SK-MEL-5 (cell line): ENCODE measurements around the gene TXN. TPM values are rescaled to one million over a fixed set of nuclear protein-coding genes. Genes with fewer than 3 reads are reported as not detected.

Source experiments
- DNase-seq: peaks from one replicate; pipeline ENCODE4 v3.0.0-alpha.2; 2016; ENCODE audit warnings: low read depth, low spot score
- in situ Hi-C: cut with HindIII; loops from 2 replicates; pipeline ENCODE4 v1.10.0; 2016; ENCODE audit warnings: low sequenced_read_pairs, high pct_unique_total_duplicates, low pct_unique_long_range_greater_than_20kb
- polyA plus RNA-seq, 2 experiments: library from polyadenylated mRNA; depleted of rRNA; stranded (reverse); fragments of >200 nt; gene quantifications; 2 replicates each; pipeline ENCODE4 v1.2.3, GENCODE V29; 2015
- total RNA-seq: library from RNA; depleted of rRNA; stranded (reverse); fragments of >200 nt; shearing (Covaris generic); gene quantifications from 2 replicates; pipeline ENCODE4 v1.2.3, GENCODE V29; 2014; rRNA removed

The TXN gene
- 421 and 448 TPM in 2 replicates for total RNA-seq
- 252 and 326 TPM in 2 replicates for polyA plus RNA-seq (2015; cell fraction: cytosol; rRNA removed)
- 81.2 and 84.0 TPM in 2 replicates for polyA plus RNA-seq (2015; cell fraction: nucleus; rRNA removed)

DNA sequence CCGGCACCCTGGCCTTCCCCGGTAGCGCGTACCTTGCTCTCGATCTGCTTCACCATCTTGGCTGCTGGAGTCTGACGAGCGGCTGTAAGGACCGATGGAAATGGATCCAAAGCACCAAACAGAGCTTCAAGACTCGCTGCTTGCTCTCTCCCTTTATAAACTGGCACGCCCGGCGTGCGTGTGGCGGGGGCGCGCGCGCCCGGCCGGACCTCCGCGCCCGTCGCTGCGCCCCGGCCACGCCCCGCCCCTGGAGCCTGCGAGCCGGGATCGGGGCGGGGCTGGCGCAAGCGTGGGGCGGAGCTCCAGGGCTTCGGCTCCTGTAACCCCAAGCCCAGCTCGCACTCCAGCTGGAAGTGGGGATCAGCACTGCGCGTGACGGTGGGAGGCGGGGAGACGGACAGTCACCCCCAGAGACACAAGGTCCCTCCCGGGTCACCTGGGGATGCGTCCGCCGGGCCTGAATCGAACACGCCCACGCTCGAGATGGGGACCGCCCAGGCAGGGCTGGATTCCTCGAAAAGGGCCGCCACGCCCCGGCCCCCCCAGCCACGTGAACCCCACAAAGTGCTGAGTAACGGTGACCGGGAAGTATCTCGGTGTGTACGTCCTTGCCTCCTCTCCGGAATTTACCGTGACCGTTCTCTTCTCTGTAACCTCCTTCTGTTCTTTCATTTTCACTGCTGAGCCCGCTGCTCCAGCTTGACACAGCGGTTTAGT is at the start of gene TXN:
TSS of gene TXN (minus strand) at position 128 of the 717 bp plus-strand sequence. CDS start at position 56, 72 bp downstream.
- in situ Hi-C loops, result no loop called here

DNA sequence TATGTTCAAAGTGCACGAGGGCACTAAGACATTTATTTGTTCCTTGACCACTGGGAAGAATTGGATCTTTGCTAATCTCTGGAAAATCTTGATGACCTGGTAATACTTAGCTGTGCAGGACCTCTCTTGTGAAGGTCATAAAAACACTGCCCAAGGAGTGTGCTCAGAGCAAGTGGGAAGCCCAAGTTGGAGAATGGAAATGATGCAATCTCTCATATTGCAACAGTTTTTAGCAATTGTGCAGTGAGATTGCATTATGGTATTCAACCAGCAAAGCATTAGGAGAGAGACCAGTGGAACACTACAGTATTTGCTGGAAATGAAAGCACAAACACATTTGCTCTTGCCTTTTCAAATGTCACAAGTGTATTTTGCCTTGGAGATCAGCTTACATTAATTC is 46.8 kb upstream of the TXN start:
- in situ Hi-C loops, result no loop called here
- no peak for DNase-seq

More for the DNA sequence above, at the start of gene TXN:
- peak; percentile 87 for DNase-seq

- DNase-seq, result no peak
- in situ Hi-C loops, result no loop called here
Observed at GRCh38 chr9:110298043-110298605, 41.8 kb upstream of the TXN start.

GRCh38 chr9:110293248-110293647 is 36.9 kb upstream of the TXN start:
- no peak for DNase-seq
- in situ Hi-C loops, result no loop called here

DNA sequence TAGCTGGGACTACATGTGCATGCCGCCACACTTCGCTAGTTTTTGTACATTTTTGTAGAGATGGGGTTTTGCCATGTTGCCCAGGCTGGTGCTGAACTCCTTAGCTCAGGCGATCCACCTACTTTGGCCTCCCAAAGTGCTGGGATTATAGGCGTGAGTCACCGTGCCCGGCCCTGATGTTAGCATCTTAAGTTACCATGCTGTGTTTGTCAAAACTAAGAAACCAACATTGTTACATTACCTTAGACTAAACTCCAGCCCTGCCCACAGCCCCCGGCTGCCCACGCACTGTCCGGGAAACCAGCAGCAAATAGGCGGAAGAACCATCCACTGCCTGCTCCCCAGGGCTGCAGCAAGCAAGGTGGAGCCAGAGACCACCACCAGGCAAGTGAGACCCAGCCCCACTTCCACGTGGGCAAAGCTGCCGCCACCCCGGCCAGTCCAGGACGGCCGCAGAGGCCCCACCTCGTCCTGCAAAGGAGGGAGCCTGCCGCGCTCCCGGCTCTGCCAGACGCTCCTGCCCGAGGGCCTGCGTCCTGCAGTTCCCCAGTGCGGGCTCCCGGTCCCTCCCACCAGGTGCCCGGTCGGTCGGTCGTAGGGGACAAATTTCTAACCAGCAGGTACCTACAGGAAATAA is 35.7 kb upstream of the TXN start:
- in situ Hi-C loops, result no loop called here
- no peak for DNase-seq

DNA sequence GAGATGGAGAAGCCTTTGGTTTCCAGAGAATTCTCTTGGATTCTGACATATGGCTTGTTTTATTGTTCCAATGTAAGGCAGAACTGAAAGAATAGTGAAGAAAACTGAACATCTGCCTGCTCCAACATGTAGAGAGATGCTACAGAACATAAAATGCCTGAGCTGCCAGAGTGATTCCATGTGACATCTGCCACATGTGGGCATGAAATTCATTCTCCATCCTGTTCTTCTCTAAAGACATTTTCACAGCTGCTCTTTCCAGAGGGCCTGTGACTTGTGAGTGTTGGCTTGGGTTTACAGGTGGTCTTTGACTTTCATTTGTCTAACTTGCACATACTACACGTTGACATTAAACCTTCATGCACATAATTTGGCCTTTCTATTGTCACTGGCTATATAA is 33.7 kb upstream of the TXN start:
- in situ Hi-C loops, result no loop called here
- DNase-seq, result no peak

DNA sequence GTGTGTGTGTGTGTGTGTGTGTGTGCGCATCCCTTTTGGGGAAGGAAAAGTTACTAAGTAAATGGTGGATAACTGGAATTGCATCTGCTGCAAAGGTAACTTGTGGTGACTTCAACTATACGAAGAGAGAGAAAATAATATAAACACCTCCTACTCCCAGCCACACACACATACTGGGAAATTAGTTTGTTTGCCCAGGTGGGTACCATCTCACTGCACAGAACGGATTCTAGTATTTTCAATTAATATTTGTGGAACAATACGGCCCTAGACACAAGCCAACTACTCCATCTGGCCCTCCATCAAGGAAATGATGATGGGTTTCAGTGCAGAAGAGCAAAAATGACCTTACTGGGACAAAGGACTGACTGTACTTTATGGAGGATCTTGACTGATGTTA is 32.2 kb upstream of the TXN start:
- DNase-seq, result no peak
- in situ Hi-C loops, result no loop called here

- DNase-seq, result no peak
- in situ Hi-C loops, result no loop called here
Observed at GRCh38 chr9:110287289-110287680, 31.0 kb upstream of the TXN start.

GRCh38 chr9:110284211-110284844 is 28.0 kb upstream of the TXN start:
- no peak for DNase-seq
- in situ Hi-C loops, result no loop called here

- DNase-seq, result no peak
- in situ Hi-C loops, result no loop called here
Observed at GRCh38 chr9:110283751-110284150, 27.4 kb upstream of the TXN start.

DNA sequence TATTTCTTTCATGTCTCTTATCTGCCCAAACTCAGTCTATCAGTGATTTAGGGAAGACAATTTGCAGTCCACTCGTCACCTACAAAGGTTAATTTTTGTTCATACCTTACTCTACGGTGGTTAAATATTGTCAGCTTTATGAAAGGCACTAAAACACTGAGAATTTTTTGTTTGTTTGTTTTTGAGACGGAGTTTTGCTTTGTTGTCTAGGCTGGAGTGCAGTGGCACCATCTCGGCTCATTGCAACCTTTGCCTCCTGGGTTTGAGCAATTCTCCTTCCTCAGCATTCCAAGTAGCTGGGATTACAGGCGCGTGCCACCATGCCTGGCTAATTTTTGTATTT is 26.4 kb upstream of the TXN start:
- DNase-seq, result no peak
- in situ Hi-C loops, result no loop called here

DNA sequence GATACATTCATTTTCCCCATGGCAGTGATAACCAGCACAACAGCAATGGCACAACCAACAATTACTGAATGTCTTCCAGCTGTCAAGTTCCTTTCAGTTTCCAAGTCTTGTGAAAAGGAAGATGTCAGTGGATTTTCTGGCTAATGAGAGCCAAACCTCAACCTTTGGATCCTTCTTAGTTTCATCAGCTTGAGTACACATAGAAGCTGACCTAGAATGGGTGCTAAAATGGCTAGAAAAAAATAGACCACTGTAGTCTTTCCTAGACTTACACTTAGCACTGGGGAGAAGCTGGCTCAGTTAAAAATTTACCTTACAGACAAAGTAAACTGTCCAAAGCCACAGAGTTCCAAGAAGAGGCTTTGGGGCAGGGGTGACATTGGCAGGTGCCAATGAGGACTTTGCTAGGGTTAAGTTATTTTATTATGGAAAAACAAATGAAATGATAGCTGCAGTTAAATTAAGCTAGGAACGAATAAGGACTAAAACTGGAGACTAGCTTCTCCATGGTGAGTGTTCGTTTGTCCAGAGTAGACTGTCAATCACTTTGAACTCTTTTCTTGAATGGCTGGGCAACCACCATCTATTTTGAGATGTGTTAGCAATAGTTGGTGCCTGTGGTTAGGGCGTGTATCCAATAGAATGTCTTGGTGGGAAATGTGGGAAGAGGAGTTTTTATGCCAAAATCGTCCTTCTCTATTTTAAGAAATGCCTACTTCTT is 25.9 kb upstream of the TXN start:
- DNase-seq, result no peak
- in situ Hi-C loops, result no loop called here

DNA sequence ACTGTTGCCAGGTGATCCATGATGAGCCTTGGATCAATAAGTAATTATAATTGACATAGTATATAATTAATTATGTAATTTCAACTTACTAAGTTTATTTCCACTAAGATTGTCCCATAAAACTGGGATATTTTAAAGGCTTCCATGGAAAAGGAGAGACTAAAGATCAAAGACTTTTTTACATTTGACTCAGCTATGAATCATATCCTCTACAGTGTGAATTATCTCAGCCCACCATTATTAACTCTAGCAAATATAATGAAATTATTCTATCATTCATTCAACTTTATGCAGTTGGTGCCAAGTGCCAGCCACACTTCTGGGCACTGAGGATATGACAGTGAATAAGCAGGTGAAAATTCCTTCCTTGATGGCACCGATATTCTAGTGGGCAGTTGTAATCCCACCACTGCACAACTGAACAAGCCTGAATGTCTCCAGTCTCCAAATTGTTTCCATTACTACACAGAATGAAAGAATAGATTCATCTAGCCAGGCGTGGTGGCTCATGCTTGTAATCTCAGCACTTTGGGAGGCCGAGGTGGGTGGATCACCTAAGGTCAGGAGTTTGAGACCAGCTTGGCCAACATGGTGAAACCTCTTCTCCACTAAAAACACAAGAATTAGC is 21.9 kb upstream of the TXN start:
- no peak for DNase-seq
- in situ Hi-C loops, result no loop called here

- in situ Hi-C loops, result no loop called here
- no peak for DNase-seq
Observed at GRCh38 chr9:110276781-110277180, 20.5 kb upstream of the TXN start.

DNA sequence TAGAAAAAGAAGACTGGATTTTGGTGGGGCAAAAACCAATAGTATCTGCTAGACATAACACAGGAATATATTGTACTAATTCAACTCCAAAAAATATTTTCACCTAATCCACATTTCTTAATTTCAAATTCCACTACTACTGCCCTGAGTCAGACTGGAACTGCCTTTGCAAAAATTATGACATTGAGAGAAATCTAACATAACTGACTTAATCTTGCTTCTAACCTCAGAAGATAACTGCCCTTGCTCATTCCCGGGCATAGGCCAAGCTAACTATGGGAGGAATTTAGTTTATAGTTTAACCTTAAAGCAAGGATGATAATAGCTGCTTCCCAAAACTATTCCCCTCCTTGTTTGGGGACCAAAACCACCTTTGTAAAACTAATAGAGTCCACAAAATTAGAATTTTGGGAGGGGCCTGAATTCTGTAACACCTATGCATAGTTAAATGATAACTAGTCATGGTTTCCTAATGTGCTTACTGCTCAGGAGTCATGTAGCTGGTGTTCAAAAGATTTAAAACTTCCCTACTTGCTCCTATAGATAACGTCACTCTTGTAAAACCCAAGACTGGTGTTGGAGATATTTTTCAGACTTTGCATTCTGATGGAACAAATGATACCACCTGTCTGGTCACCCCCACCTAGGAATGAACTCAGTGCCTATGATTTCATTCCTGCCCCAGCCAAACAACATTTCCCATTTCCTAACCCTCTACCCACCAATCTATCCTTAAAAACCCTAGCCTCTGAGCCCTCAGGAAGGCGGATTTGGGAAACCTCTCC is 14.1 kb upstream of the TXN start:
- in situ Hi-C loops, result no loop called here
- DNase-seq, result no peak

GRCh38 chr9:110266795-110267194 is 10.5 kb upstream of the TXN start:
- in situ Hi-C loops, result no loop called here
- DNase-seq, result no peak

DNA sequence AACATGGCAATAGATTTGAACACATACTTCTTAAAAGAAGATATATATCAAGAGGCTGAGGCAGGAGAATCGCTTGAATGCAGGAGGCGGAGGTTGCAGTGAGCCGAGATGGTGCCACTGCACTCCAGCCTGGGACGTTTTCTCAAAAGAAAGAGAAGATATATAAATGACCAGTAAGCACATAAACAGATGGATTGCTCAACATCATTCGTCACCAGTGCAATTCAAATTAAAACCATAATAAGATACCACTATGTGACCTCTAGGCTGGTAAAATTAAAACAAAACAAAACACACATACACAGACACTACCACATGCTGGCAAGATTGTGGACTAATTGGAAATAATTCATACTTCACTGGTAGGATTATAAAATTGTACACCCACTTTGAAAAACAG is 5.3 kb upstream of the TXN start:
- in situ Hi-C loops, result no loop called here
- DNase-seq, result no peak
